A549 (cell line): ENCODE data around the gene ATXN2. TPM values are rescaled to one million over a fixed set of nuclear protein-coding genes. Genes with fewer than 3 reads are reported as not detected.

Experiments used
- ATAC-seq, 2 experiments: fragments of 200-7000 bp in 1 of 2; fragments of >200 bp in 1 of 2; cut with Nextera tagmentation in 1 of 2; cut with Tn5 transposase in 1 of 2; 3 replicates each; pipeline versions ENCODE4 v1.8.0 to v1.9.1; 2018 to 2020; ENCODE audit warnings: mild to moderate bottlenecking in 1 of 2, moderate library complexity in 1 of 2
- CTCF ChIA-PET: fragments of 300-600 bp; sonication (Branson Sonifier 250); formaldehyde crosslinking; extraction: SDS; loops from one replicate; lab custom pipeline; 2021; ENCODE audit warnings: antibody characterized with exemption, inconsistent platforms; lab: Yijun Ruan, JAX
- POLR2A ChIA-PET: fragments of 350-600 bp; formaldehyde crosslinking; extraction: SDS; loops from one replicate; lab custom pipeline; 2021; ENCODE audit warnings: antibody characterized with exemption, inconsistent platforms; lab: Yijun Ruan, JAX
- DNase-seq, 2 experiments: peaks; one replicate each; pipeline versions ENCODE4 v3.0.0 to v3.0.0-alpha.2; 2011 to 2016; ENCODE audit warnings: low read depth in 1 of 2, low spot score in 1 of 2
- FAIRE-seq: peaks from 2 replicates; lab custom pipeline; 2011; peaks lifted over from hg19 to GRCh38; lab: Jason Lieb, UNC
- H3K27ac ChIP-seq, 2 experiments: fragments of >200 bp; sonication (Bioruptor Twin); formaldehyde crosslinking; 3 replicates each; pipeline ENCODE4 v1.5.1; 2016 to 2017
- H3K4me1 ChIP-seq: fragments of >200 bp; sonication (Bioruptor Twin); formaldehyde crosslinking; 3 replicates; pipeline ENCODE4 v1.6.1; 2016
- H3K4me2 ChIP-seq: fragments of >200 bp; sonication (Bioruptor Twin); formaldehyde crosslinking; 3 replicates; pipeline ENCODE4 v1.6.1; 2016
- H3K4me3 ChIP-seq: fragments of >200 bp; sonication (Bioruptor Twin); formaldehyde crosslinking; 3 replicates; pipeline ENCODE4 v1.5.1; 2016
- H3K9me3 ChIP-seq: fragments of >200 bp; sonication (Bioruptor Twin); formaldehyde crosslinking; 3 replicates; pipeline ENCODE4 v1.6.1; 2016
- ATOH8 ChIP-seq: fragments of 250-450 bp; sonication (Bioruptor Pico); IDR thresholded peaks from 2 replicates; pipeline ENCODE4 v1.5.0; 2020; ENCODE audit warnings: low read depth, mild to moderate bottlenecking, moderate library complexity
- BCL3 ChIP-seq: fragments of >200 bp; sonication (Bioruptor Twin); formaldehyde crosslinking; IDR thresholded peaks from 3 replicates; pipeline ENCODE4 v1.6.1; 2016
- BHLHE40 ChIP-seq: IDR thresholded peaks from 2 replicates; pipeline ENCODE4 v1.6.1; 2012; ENCODE audit warnings: low read depth, low read length, inconsistent platforms
- CBX2 ChIP-seq: fragments of 200-600 bp; sonication (generic); IDR thresholded peaks from 2 replicates; pipeline ENCODE4 v1.6.1; 2016; ENCODE audit warnings: low read depth, mild to moderate bottlenecking, borderline replicate concordance
- CBX8 ChIP-seq: fragments of 200-600 bp; sonication (generic); IDR thresholded peaks from 2 replicates; pipeline ENCODE4 v1.6.1; 2016
- CHD2 ChIP-seq: fragments of 150-350 bp; IDR thresholded peaks from 2 replicates; pipeline ENCODE4 v1.6.1; 2014; ENCODE audit warnings: low read length; ENCODE audit not compliant: partially characterized antibody
- CHD4 ChIP-seq: fragments of 200-600 bp; sonication (generic); IDR thresholded peaks from 2 replicates; pipeline ENCODE4 v1.6.1; 2016; ENCODE audit warnings: antibody characterized with exemption, mild to moderate bottlenecking, borderline replicate concordance
- CTCF ChIP-seq: fragments of >200 bp; sonication (Bioruptor Twin); formaldehyde crosslinking; IDR thresholded peaks from 3 replicates; pipeline ENCODE4 v1.5.1; 2016
- EHF ChIP-seq: fragments of 250-450 bp; sonication (Bioruptor Pico); IDR thresholded peaks from 2 replicates; pipeline ENCODE4 v1.5.0; 2020; ENCODE audit warnings: mild to moderate bottlenecking
- ELK1 ChIP-seq: fragments of 150-350 bp; IDR thresholded peaks from 2 replicates; pipeline ENCODE4 v1.6.1; 2014; ENCODE audit warnings: low read depth, mild to moderate bottlenecking, low read length
- EP300 ChIP-seq, 2 experiments: fragments of >200 bp; sonication (Bioruptor Twin); formaldehyde crosslinking; IDR thresholded peaks; 2 replicates in 1 of 2; 3 replicates in 1 of 2; pipeline ENCODE4 v1.6.1; 2016 to 2017
- FOSB ChIP-seq: fragments of 250-450 bp; sonication (Bioruptor Pico); IDR thresholded peaks from 2 replicates; pipeline ENCODE4 v1.5.0; 2020; ENCODE audit warnings: mild to moderate bottlenecking, moderate library complexity
- HEYL ChIP-seq: fragments of 250-450 bp; sonication (Bioruptor Pico); IDR thresholded peaks from 2 replicates; pipeline ENCODE4 v1.8.0; 2021; ENCODE audit warnings: mild to moderate bottlenecking, moderate library complexity
- HMGXB4 ChIP-seq: fragments of 250-450 bp; sonication (Bioruptor Pico); IDR thresholded peaks from 2 replicates; pipeline ENCODE4 v1.5.0; 2021; ENCODE audit warnings: mild to moderate bottlenecking, moderate library complexity, borderline replicate concordance
- HOXA7 ChIP-seq: fragments of 250-450 bp; sonication (Bioruptor Pico); IDR thresholded peaks from 2 replicates; pipeline ENCODE4 v1.5.0; 2020; ENCODE audit warnings: mild to moderate bottlenecking, moderate library complexity
- HOXB5 ChIP-seq: fragments of 250-450 bp; sonication (Bioruptor Pico); IDR thresholded peaks from 2 replicates; pipeline ENCODE4 v1.5.0; 2020; ENCODE audit warnings: mild to moderate bottlenecking, moderate library complexity
- JUNB ChIP-seq: fragments of >200 bp; sonication (Bioruptor Twin); formaldehyde crosslinking; IDR thresholded peaks from 2 replicates; pipeline ENCODE4 v1.6.1; 2016
- KDM5A ChIP-seq: fragments of 200-600 bp; sonication (generic); IDR thresholded peaks from 2 replicates; pipeline ENCODE4 v1.6.1; 2016; ENCODE audit warnings: antibody characterized with exemption, mild to moderate bottlenecking
- MAFK ChIP-seq: fragments of 450-650 bp; IDR thresholded peaks from 2 replicates; pipeline ENCODE4 v1.6.1; 2014; ENCODE audit not compliant: partially characterized antibody
- PBX3 ChIP-seq: IDR thresholded peaks from 2 replicates; pipeline ENCODE4 v1.6.1; 2012
- PHF8 ChIP-seq: fragments of 200-600 bp; sonication (generic); IDR thresholded peaks from 2 replicates; pipeline ENCODE4 v1.6.1; 2016; ENCODE audit warnings: low read depth, mild to moderate bottlenecking, antibody characterized with exemption, moderate library complexity, borderline replicate concordance
- POLR2AphosphoS2 ChIP-seq: conservative IDR thresholded peaks from 2 replicates; pipeline ENCODE4 v1.6.1; 2012; ENCODE audit warnings: low read length, improper control_type of control experiment, inconsistent platforms
- RAD21 ChIP-seq, 2 experiments: fragments of >200 bp in 1 of 2; sonication (Bioruptor Twin) in 1 of 2; formaldehyde crosslinking in 1 of 2; IDR thresholded peaks in 1 of 2; conservative IDR thresholded peaks in 1 of 2; 2 replicates in 1 of 2; 3 replicates in 1 of 2; pipeline ENCODE4 v1.6.1; 2012 to 2018; ENCODE audit warnings: inconsistent platforms in 1 of 2
- RARB ChIP-seq: fragments of 250-450 bp; sonication (Bioruptor Pico); IDR thresholded peaks from 2 replicates; pipeline ENCODE4 v1.8.0; 2021; ENCODE audit warnings: mild to moderate bottlenecking, moderate library complexity
- RCOR1 ChIP-seq: fragments of 150-350 bp; IDR thresholded peaks from 2 replicates; pipeline ENCODE4 v1.6.1; 2014; ENCODE audit warnings: antibody characterized with exemption, low read length, low read depth
- RFX5 ChIP-seq: fragments of 450-650 bp; IDR thresholded peaks from 2 replicates; pipeline ENCODE4 v1.7.1; 2014; ENCODE audit warnings: antibody characterized with exemption, mild to moderate bottlenecking, moderate library complexity
- SMC3 ChIP-seq: fragments of >200 bp; sonication (Bioruptor Twin); formaldehyde crosslinking; IDR thresholded peaks from 3 replicates; pipeline ENCODE4 v1.6.1; 2018; ENCODE audit warnings: inconsistent platforms
- TFCP2L1 ChIP-seq: fragments of 250-450 bp; sonication (Bioruptor Pico); IDR thresholded peaks from 2 replicates; pipeline ENCODE4 v1.5.0; 2021; ENCODE audit warnings: mild to moderate bottlenecking
- TP53 ChIP-seq: fragments of 250-450 bp; sonication (Bioruptor Pico); IDR thresholded peaks from 2 replicates; pipeline ENCODE4 v1.5.0; 2021; ENCODE audit warnings: mild to moderate bottlenecking, moderate library complexity
- ZC3H11A ChIP-seq: fragments of 450-650 bp; IDR thresholded peaks from 2 replicates; pipeline ENCODE4 v1.6.1; 2014; ENCODE audit warnings: antibody characterized with exemption, mild to moderate bottlenecking
- ZFP36 ChIP-seq: fragments of 450-650 bp; IDR thresholded peaks from 2 replicates; pipeline ENCODE4 v1.6.1; 2014; ENCODE audit warnings: borderline replicate concordance; ENCODE audit not compliant: partially characterized antibody
- WGBS: methylation state at CpG from one replicate; pipeline ENCODE4 v1.1.6; 2017; ENCODE audit errors: missing lambda C conversion rate; 5-methylcytosine and 5-hydroxymethylcytosine counted together
- polyA plus RNA-seq, 4 experiments: library from polyadenylated mRNA; depleted of rRNA in 3 of 4; stranded (reverse); fragments of >200 nt; fragmentation: RNase III in 1 of 4; extraction: RNeasy Plus Mini Kit Qiagen cat#74134 plus additional on column Dnase treatment in 1 of 4; gene quantifications; 2 replicates in 3 of 4; 3 replicates in 1 of 4; pipeline ENCODE4 v1.2.3, GENCODE V29; 2011 to 2017

ATXN2 gene
- polyA plus RNA-seq, 2 of the 4 experiments (the other 2 are of a cell fraction): 24.8 to 30.6 TPM

GRCh38 chr12:111451232-111451631, 147.9 kb downstream of the ATXN2 start:
- no peak overlapping the region for H3K4me2 ChIP-seq
- FAIRE-seq (no peak), ATAC-seq (no peak), DNase-seq (no peak)
- H3K4me1 ChIP-seq: no peaks in the 10 kb centered on the region
- H3K4me3 ChIP-seq: no peak overlapping the region
- no peaks in the 10 kb centered on the region for H3K9me3 ChIP-seq
- POLR2A ChIA-PET: interaction anchor here (1.2 kb wide), 1 partner anchor 54 kb away, joined by 4 read pairs; no protein-coding TSS in a partner anchor
- CTCF ChIA-PET: interaction anchor here (0.6 to 11.8 kb wide), 33 partner anchors 9 to 856 kb away, joined by 3 to 240 read pairs (median 5); partner anchors contain the start of gene SH2B3
- TF ChIP-seq CBX8: no peak
- TF ChIP-seq TP53: no peak
- TF ChIP-seq RCOR1: no peak
- no peak for TF ChIP-seq POLR2AphosphoS2
- no peak for TF ChIP-seq CHD4
- no peak for TF ChIP-seq EHF
- no peak for TF ChIP-seq BCL3
- TF ChIP-seq HOXA7: no peak
- no peak for TF ChIP-seq PBX3
- TF ChIP-seq HEYL: no peak
- TF ChIP-seq RFX5: no peak
- no peak for TF ChIP-seq ATOH8 (CRISPR knock-in tag)
- no peak for TF ChIP-seq CHD2
- TF ChIP-seq JUNB: no peak
- TF ChIP-seq SMC3: no peak
- no peak for TF ChIP-seq TFCP2L1
- no peak for TF ChIP-seq CBX2
- TF ChIP-seq HMGXB4 (CRISPR knock-in tag): no peak
- TF ChIP-seq FOSB (CRISPR knock-in tag): no peak
- WGBS: 85% methylated on average over 1 of the region's 1 CpG
- no peak overlapping the region for H3K27ac ChIP-seq

GRCh38 chr12:111450676-111451075, 148.4 kb downstream of the ATXN2 start:
- Histone ChIP-seq H3K9me3 (no peaks in the 10 kb centered on the region), H3K27ac (no peak overlapping the region), H3K4me2 (no peak overlapping the region), H3K4me1 (no peaks in the 10 kb centered on the region), H3K4me3 (no peak overlapping the region)
- no peak for FAIRE-seq
- ChIA-PET CTCF (interaction anchor here (0.6 to 11.8 kb wide), 20 partner anchors 9 to 339 kb away, joined by 3 to 240 read pairs (median 8); partner anchors contain the start of gene SH2B3), POLR2A (no interaction called here)
- DNase-seq: no peak
- TF ChIP-seq RARB (no peak), MAFK (no peak), PHF8 (no peak), CHD4 (no peak), SMC3 (no peak), KDM5A (no peak), EP300 (IDR thresholded peaks at IDR 0.05) (no peak), TP53 (no peak), BHLHE40 (no peak), JUNB (no peak), HOXB5 (CRISPR knock-in tag) (no peak), RAD21 (conservative IDR thresholded peaks at IDR 0.05 in 1 of 2, IDR thresholded peaks at IDR 0.05 in 1 of 2) (no peak), CBX2 (no peak), CTCF (no peak), ZFP36 (no peak), ZC3H11A (no peak), ELK1 (no peak), CBX8 (no peak)
- no peak for ATAC-seq
- 94% methylated on average over 4 of the region's 4 CpGs for WGBS
